Mesothelial cell of epicardium (in vitro differentiated cells): Measurements from ENCODE around the gene CACNA1A. TPM values are rescaled to one million over a fixed set of nuclear protein-coding genes. Genes with fewer than 3 reads are reported as not detected.

ENCODE experiments used
- DNase-seq, 2 experiments: peaks; one replicate each; pipeline ENCODE4 v3.0.0; 2021; ENCODE audit warnings: low spot score in 2 of 2; ENCODE audit not compliant: unreplicated experiment in 2 of 2
- H3K27ac Mint-ChIP-seq: 2 replicates; pipeline ENCODE4 v1.8.0; 2021; ENCODE audit warnings: mixed read lengths
- H3K27me3 Mint-ChIP-seq: 2 replicates; pipeline ENCODE4 v1.8.0; 2021; ENCODE audit warnings: low read depth, mixed read lengths
- H3K36me3 Mint-ChIP-seq: 2 replicates; pipeline ENCODE4 v1.8.0; 2021; ENCODE audit warnings: mixed read lengths
- H3K4me1 Mint-ChIP-seq: 2 replicates; pipeline ENCODE4 v1.8.0; 2021; ENCODE audit warnings: mixed read lengths
- H3K4me3 Mint-ChIP-seq: 2 replicates; pipeline ENCODE4 v1.8.0; 2021; ENCODE audit warnings: mild to moderate bottlenecking, moderate library complexity, mixed read lengths
- H3K9me3 Mint-ChIP-seq: 2 replicates; pipeline ENCODE4 v1.8.0; 2021; ENCODE audit warnings: mixed read lengths
- CTCF ChIP-seq: fragments of 200-600 bp; sonication (generic); IDR thresholded peaks from one replicate; pipeline ENCODE4 v1.5.0; 2021; ENCODE audit warnings: antibody characterized with exemption; ENCODE audit not compliant: unreplicated experiment
- total RNA-seq: library from RNA; stranded (reverse); gene quantifications from 3 replicates; pipeline ENCODE4 v1.2.1, GENCODE V29; 2021

The CACNA1A gene
- total RNA-seq, 1 donor from 2014 or later = 1.0 TPM

DNA sequence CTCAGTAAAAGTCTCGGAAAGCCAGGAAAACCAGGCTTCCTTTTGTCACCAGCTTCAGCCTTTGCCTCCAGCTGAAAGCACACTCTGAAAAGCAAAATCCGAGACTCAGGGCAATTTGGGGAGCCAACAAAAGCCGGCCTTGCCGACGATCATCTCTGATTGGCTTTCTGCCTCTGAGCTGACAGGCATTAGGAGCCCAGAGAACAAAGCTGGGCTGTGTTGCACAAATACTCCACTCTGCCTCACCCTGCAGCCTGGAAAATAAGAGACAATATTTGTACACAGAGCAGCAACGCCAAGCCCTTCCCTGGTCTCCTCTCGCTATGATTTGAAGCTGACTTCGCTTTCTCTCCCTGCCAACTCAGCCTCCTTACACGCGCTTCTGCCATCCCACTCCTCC lies 46.9 kb downstream of the CACNA1A start:
- Mint-ChIP-seq H3K36me3 (no peaks in the 10 kb centered on the region), H3K4me1 (no peaks in the 10 kb centered on the region), H3K27ac (no peak overlapping the region), H3K4me3 (no peak overlapping the region), H3K27me3 (peaks cover 32% of the 10 kb centered on the region), H3K9me3 (peaks cover 7% of the 10 kb centered on the region)
- DNase-seq = no peak
- no peak for TF ChIP-seq CTCF

DNA sequence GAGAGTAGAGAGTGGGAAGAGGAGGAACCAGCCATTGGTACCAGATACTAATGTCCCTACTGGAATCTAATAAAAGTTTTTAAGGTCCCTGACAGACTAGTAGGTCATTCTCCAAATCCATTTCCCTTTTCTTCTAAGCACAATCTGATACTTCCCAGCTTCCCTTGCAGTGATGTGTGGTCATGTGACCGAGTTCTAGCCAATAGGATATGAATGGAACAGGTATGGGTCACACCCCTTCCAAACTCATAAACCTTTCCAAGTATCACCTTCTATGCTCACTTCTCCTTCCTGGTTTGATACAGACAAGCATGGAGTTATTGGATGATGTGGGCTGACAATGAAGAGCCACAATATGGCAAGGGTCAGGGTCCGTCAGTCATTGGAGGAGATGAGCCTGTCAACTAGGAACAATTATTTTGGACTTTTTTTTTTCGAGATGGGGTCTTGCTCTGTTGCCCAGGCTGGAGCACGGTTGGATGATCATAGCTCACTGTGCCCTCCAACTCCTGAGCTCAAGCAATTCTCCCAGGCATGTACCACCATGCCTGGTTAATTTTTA lies 54.8 kb downstream of the CACNA1A start:
- H3K27ac Mint-ChIP-seq = no peak overlapping the region
- DNase-seq = no peak
- no peaks in the 10 kb centered on the region for H3K36me3 Mint-ChIP-seq
- H3K4me3 Mint-ChIP-seq = no peak overlapping the region
- H3K4me1 Mint-ChIP-seq = no peaks in the 10 kb centered on the region
- no peaks in the 10 kb centered on the region for H3K27me3 Mint-ChIP-seq
- TF ChIP-seq CTCF = no peak
- peaks cover 35% of the 10 kb centered on the region for H3K9me3 Mint-ChIP-seq

GRCh38 chr19:13447978-13448377 lies 58.3 kb downstream of the CACNA1A start:
- Mint-ChIP-seq H3K27ac (no peak overlapping the region), H3K9me3 (peaks cover 28% of the 10 kb centered on the region), H3K36me3 (no peaks in the 10 kb centered on the region), H3K4me1 (no peaks in the 10 kb centered on the region), H3K4me3 (no peak overlapping the region), H3K27me3 (no peaks in the 10 kb centered on the region)
- DNase-seq = no peak
- no peak for TF ChIP-seq CTCF

DNA sequence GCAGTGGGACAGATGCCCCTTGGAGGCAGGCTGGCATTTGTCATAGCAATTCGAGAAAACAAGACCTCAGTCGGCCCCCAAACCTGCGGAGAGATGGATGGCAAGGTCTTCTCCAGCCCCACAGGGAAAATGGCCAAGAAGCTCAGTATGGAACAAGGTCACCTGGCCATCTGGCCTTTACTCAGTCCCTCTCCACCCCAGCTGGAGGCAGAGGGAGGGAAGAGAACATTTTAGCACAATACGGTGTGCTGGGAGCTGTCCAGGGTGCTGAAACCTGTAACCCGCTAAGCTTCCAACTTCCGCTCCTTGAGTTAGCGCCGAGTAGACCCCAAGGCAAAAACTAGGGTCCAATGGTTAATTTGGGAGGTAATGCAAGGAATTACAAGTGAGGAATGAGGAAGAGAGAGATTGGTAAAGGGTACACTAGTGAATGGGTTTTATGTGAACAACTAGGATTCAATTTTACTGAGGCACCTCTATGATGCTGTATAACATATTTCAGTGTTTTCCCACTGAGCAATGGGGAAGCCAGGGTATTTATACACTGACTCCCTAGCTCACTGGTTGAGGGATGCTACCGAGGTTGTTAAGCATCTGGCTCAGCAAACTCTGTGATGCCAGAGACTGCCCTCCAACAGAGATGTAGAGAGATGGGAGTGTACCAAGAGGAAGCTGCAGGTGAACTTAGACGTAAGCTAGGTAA lies 64.3 kb downstream of the CACNA1A start:
- peaks cover 4% of the 10 kb centered on the region for H3K9me3 Mint-ChIP-seq
- peak; percentile 63 to 79 for DNase-seq
- no peak overlapping the region for H3K27ac Mint-ChIP-seq
- H3K27me3 Mint-ChIP-seq = no peaks in the 10 kb centered on the region
- H3K36me3 Mint-ChIP-seq = no peaks in the 10 kb centered on the region
- no peak overlapping the region for H3K4me3 Mint-ChIP-seq
- TF ChIP-seq CTCF = no peak
- H3K4me1 Mint-ChIP-seq = no peaks in the 10 kb centered on the region

- no peak for DNase-seq
- Mint-ChIP-seq H3K9me3 (peaks cover 4% of the 10 kb centered on the region), H3K4me3 (no peak overlapping the region), H3K27ac (no peak overlapping the region), H3K36me3 (no peaks in the 10 kb centered on the region), H3K27me3 (no peaks in the 10 kb centered on the region), H3K4me1 (no peaks in the 10 kb centered on the region)
- no peak for TF ChIP-seq CTCF
These were observed 68.2 kb downstream of the CACNA1A start for GRCh38 chr19:13437919-13438618.
